Measurements from ENCODE around the gene ZNF592. TPM values are rescaled to one million over a fixed set of nuclear protein-coding genes. Genes with fewer than 3 reads are reported as not detected.

Gene ZNF592
- total and polyA plus RNA-seq, 2 of the 13 experiments (the other 11 are each of a cell fraction or from before 2014, with no cell fraction given): 8.2 to 9.8 TPM

GRCh38 chr15:84747416-84748273 lies 747 bp upstream of the ZNF592 start (continued):
- TF ChIP-seq SMAD3 (CRISPR knock-in tag; IDR thresholded peaks at IDR 0.05) (peak; percentile 13; the same call in 1 of the 2 replicates), ZNF33A (CRISPR knock-in tag; IDR thresholded peaks at IDR 0.05; ENCODE audit: borderline replicate concordance) (no peak), ZSCAN12 (CRISPR knock-in tag; IDR thresholded peaks at IDR 0.05) (no peak), ZBTB21 (CRISPR knock-in tag; IDR thresholded peaks at IDR 0.05) (no peak), HBP1 (CRISPR knock-in tag; IDR thresholded peaks at IDR 0.05; ENCODE audit: low read depth) (no peak), MXD4 (CRISPR knock-in tag; IDR thresholded peaks at IDR 0.05) (peak; percentile 33; the same call in 1 of the 2 replicates), KLF6 (CRISPR knock-in tag; IDR thresholded peaks at IDR 0.05) (no peak), ZNF558 (CRISPR knock-in tag; IDR thresholded peaks at IDR 0.05; ENCODE audit: borderline replicate concordance) (no peak), ZBTB3 (CRISPR knock-in tag; IDR thresholded peaks at IDR 0.05; ENCODE audit: borderline replicate concordance, low read depth) (no peak), SNAPC5 (CRISPR knock-in tag; IDR thresholded peaks at IDR 0.05; ENCODE audit: borderline replicate concordance) (0 out of 2 replicates have a peak, but pooled peaks have one; percentile 36), NFE2L2 (IDR thresholded peaks at IDR 0.05; ENCODE audit: low read length) (no peak), CEBPZ (IDR thresholded peaks at IDR 0.05; ENCODE audit: low read length) (no peak), USF2 (IDR thresholded peaks at IDR 0.05; ENCODE audit: low read depth, low read length) (no peak), USF2 (CRISPR knock-in tag; IDR thresholded peaks at IDR 0.05; ENCODE audit: borderline replicate concordance) (no peak), ZNF468 (CRISPR knock-in tag; IDR thresholded peaks at IDR 0.05) (0 out of 2 replicates have a peak, but pooled peaks have one; percentile 33), FOXP4 (CRISPR knock-in tag; IDR thresholded peaks at IDR 0.05) (no peak), SSRP1 (CRISPR knock-in tag; IDR thresholded peaks at IDR 0.05) (no peak), ZNF768 (CRISPR knock-in tag; IDR thresholded peaks at IDR 0.05) (peak; percentile 10; the same call in 1 of the 2 replicates), FIP1L1 (IDR thresholded peaks at IDR 0.05; ENCODE audit: borderline replicate concordance, insufficient read depth, low read depth, low read length) (no peak)
